Activated naive CD4-positive, alpha-beta T cell (primary cell): ENCODE results near the gene GATAD2A.
"Not testable (repeated sequence)": the region's sequence is repeated elsewhere in the genome, so short reads cannot be mapped to it uniquely, and the experiment has no call there.

Experiments
- DNase-seq, 4 experiments: peaks; one replicate each; lab custom pipeline; 2025; lab: John Stamatoyannopoulos, UW

GATAD2A gene

DNA sequence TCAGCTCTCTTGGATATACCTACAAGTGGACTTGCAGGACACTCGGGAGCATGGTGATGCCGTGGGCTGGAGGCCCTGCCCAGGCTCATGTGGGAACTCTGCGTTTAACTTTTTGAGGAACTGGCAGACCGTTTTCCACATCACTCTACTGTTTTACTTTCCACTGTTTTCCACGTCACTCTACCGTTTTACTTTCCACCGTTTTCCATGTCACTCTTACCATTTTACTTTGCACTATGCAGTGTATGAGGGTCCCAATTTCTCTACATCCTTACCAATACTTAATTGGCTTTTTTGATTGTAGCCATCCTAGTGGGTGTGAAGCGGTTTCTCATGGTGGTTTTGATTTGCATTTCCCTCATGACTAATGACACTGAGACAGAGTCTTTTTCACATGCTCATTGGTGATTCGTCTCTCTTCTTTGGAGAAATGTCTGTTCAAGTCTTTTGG is 40.5 kb downstream of the GATAD2A start:
- DNase-seq = no peak

GRCh38 chr19:19446655-19447437 is 41.4 kb downstream of the GATAD2A start:
- DNase-seq = no peak

DNA sequence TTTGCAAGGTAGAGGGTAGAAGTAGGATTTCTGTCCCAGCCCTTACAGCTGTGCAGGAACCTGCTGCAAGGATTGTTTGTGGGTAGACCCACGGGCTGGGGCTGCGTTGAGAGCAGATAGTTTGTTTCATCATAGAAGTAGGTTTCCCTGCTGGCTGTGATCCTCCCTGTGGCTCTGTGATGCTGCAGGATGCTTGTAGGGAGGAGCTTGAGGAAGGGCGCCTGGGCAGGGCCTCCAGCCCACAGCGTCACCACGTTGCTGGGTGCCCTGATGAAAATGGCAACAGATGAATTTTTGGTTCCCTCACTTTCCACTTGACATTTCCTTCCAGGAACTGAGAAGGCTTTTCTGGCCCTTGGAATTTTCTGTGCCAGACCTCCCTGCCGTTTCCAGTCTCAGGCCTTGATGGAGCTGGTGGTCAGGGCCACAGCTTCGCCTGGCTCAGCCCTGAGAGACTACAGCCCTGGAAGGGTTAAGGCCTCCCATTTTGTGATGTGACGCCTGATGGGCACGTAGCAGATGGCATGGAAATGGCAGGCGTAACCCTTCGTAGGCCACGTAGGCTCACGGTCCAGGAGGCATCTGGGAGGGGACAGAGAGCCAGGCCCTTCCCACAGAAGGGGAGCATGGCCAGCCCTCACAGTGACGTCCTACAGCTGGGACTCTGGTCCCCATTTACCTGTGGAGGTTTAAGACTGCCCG is 42.2 kb downstream of the GATAD2A start:
- peak in 1 of 4 experiments; percentile 32 for DNase-seq

GRCh38 chr19:19448238-19448544 is 42.7 kb downstream of the GATAD2A start:
- no peak for DNase-seq

DNA sequence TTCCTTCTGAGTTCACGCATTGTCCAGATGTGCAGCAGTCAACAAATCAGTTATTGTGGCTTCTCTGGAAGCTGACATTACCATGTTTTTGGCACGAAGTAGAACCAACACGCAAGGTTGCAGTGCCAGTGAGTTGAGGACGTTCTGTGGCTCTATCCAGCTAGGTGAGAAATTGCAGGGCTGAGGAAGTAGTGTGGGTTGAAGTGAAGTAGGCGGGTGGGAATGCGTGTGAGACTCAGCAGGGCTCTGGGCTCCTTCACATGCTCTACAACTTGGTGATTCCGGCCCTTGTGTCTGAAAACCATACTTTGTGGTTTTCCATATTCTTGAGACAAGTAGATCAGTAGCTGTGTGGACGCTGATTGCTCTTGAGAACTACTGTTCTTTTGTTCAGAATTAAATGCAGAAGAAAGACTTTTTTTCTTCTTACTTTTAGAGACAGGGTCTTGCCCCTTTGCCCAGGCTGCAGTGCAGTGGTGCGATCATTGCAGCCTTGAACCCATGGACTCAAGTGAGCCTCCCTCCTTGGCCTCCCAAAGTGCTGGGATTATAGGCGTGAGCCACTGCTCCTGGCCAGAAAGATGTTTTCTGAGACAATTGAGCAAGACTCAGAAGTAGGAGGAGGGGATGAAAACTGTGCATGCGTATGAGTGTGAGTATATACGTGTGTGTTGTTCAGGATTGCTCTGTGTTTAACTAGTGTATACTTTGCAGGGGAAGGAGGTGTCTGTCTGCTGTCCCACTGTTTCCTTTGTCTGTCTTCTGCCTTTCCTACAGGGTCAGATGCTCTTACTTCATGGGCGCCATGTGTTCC is 46.2 kb downstream of the GATAD2A start:
- no peak for DNase-seq

GRCh38 chr19:19452243-19453124 is 47.0 kb downstream of the GATAD2A start:
- DNase-seq = no peak

- DNase-seq = no peak
Observed at GRCh38 chr19:19453125-19453454, 47.6 kb downstream of the GATAD2A start.

DNA sequence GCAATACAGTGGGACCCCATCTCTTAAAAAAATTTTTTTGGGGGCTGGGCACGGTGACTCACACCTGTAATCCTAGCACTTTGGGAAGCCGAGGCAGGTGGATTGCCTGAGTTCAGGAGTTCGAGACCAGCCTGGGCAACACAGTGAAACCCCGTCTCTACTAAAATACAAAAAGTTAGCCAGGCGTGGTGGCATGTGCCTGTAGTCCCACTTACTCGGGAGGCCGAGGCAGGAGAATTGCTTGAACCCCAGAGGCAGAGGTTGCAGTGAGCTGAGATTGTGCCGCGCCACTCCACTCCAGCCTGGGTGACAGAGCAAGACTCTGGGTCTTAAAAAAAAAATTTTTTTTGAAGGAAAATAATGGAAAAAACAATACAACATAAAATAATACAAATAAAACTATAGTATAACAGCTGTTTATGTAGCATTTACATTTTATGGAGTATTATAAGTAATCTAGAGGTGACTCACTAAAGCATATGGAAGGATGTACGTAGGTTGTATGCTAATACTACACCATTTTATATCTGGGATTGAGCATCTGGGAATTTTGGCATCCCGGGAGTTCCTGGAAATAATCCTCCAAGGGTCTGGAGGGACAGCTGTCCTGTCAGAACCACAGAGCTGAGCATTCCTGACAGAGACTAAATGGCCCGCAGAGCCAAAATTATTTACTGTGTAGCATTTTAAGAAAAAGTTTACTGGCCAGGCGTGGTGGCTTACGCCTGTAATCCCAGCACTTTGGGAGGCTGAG is 49.9 kb downstream of the GATAD2A start:
- not testable (repeated sequence) for DNase-seq

DNA sequence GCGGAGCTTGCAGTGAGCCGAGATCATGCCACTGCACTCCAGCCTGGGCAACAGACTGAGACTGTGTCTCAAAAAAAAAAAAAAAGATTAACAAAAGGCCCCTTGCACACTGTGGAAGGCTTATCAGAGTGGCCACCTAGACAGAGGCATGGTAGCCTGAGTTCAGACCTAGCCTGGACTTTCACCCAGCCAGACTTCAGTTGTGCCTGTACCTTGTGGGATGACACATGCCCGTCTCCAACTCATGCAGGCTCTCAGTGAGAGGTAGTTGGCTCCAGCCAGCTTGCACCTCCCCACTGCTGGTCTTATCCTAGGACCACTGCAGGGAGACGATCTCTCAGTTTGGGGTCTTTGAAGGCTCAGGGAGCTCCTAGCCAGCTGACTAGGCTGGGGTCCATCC is 52.2 kb downstream of the GATAD2A start:
- DNase-seq = no peak

DNA sequence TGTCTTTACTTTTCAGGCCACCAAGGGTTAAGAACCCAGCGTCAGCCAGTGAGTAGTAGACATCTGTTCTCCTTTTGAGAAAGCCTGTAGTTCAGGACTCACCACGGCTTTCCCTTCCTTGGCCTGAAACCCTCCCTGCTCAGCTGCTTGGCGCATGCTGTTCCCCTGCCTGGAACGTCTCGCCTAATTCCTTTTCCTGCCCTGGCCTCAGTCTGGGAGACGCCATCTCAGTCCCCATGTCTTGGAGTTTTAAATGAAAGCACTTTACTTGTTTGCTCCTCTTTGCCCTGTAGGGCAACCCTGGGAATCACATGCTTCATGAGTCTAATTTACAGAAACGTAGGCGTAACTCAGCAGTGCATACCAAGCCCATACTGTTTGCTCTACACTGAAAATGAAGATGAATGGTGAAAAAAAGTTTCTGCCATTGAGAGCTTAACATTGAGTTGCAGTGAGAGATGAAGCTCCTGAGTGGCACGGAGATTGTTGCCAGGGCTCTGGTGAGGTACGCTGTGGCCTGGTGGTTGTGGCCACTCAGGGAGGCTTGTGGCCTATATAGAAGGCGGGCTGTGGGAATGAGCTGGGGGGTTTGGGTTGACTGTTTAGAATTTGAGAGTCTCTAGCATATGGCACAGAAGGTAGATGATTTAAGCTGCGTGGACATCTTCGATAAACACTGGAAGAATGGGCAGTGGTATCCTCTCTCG is 52.8 kb downstream of the GATAD2A start:
- no peak for DNase-seq

- no peak for DNase-seq
Observed at GRCh38 chr19:19459073-19459472, 53.6 kb downstream of the GATAD2A start.

- DNase-seq = peak in 2 of 4 experiments; percentile 28 to 40
Observed at GRCh38 chr19:19459707-19460251, 54.3 kb downstream of the GATAD2A start.

DNA sequence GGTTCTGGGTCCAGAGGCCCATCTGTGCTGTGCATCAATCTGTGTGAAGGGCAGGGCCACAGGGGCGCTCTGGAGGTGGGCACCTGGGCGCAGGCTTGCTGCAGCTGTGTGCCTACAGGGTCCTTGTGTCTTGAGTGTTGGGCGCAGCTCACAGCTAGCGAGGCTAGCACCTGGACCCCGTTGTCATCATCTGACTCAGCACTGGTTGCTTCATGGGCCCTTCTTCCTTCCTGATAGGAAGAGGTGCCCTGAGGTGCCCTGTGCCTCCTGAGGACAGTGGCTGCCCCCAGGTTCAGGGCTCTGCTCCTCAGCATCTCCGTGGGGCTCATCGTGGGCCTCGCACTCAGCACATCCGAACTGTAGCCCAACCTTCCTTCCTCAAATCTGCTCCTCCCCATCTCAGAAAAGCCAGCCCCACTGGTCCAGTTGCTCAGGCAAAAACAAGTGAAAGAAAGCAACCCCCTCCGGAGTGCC is 54.8 kb downstream of the GATAD2A start:
- DNase-seq = no peak

DNA sequence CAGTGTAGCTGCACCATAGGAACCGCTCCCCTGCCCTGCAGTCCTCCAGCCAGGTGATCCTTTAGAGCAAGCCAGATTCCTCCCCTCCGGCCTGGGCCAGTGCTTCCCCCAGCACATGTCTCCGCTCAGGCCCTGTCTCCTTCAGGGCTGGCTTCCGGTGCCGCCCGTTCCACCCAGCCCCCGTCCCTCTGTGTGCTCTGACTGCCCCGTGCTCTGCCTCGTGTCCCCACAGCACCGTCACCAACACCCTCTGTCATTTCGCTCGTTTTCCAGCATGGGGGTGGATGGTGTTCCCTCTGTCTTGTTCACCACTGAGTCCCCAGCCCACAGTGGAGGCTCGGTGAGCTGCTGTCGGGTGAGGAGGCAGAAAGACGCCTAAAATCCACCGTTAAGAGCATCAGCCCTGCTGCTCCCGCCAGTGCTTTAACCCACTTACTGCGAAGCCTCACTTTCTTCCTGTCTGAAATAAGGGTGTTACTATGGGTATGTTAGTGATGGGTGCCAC is 55.3 kb downstream of the GATAD2A start:
- DNase-seq = peak; percentile 10 to 50 (median 26)

DNA sequence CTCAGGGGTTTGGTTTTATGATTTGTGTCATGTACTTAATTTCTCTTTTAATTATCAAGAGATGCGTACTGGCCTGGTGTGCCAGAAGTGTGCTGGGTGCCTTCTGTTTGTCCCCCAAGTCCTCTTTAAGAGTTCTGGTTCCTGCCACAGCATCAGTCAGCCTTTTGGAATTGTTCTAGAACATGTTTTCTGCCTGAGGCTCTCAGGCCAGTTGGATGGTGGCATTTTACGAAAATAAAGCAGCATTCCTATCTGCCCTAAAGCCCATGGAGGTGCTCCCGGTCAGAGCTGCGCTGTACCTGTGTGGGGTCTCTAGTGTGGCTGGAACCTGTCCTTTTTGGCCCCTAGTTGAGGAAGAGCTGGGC is 55.8 kb downstream of the GATAD2A start:
- no peak for DNase-seq

- DNase-seq = peak in 1 of 4 experiments; percentile 34
Observed at GRCh38 chr19:19461671-19462622, 56.5 kb downstream of the GATAD2A start.

DNA sequence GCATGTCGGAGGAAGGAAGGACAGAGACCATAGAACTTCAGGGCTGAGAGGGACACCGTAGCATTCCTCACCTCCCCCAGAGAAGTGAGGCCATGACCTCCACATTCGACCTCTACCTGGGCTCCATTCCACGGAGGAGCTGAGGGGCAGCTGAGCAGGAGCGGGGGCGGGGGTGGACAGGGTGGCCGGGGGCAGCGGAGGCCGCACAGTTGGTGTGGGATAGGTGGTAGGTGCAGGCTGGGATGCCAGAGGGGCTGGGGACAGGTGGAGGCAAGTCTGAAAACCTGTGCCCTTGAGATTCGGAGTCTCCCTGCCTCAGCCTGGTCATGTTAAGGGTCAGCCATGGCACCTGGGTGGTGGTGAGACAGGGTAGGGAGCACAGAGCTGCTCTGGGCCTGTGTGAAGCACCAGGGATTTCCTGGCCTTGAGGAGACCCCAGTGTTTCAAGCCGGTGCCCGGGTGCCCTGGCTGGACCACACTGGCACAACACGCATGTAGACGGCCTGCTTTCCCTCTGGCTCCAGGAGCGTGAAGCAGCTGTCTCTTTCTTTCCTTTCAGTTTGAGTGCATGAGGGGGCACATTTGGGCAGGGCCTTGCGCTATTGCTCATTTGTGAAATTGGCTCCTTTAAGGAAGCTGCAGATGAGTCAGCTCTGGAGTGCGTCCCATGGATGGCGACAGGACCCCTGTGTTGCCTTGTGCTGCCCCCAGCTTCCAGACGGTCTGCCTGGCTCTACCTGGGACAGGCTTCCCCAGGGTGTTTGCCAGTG is 58.1 kb downstream of the GATAD2A start:
- no peak for DNase-seq
